GM19035 (cell line): ENCODE data around the gene KCNK7.
"Not testable (repeated sequence)": the region's sequence is repeated elsewhere in the genome, so short reads cannot be mapped to it uniquely, and the experiment has no call there.

ENCODE experiments used
- ATAC-seq: cut with Tn5 transposase; IDR thresholded peaks from one replicate; pipeline ENCODE4 v1.9.1; 2021; ENCODE audit not compliant: unreplicated experiment

KCNK7 gene

DNA sequence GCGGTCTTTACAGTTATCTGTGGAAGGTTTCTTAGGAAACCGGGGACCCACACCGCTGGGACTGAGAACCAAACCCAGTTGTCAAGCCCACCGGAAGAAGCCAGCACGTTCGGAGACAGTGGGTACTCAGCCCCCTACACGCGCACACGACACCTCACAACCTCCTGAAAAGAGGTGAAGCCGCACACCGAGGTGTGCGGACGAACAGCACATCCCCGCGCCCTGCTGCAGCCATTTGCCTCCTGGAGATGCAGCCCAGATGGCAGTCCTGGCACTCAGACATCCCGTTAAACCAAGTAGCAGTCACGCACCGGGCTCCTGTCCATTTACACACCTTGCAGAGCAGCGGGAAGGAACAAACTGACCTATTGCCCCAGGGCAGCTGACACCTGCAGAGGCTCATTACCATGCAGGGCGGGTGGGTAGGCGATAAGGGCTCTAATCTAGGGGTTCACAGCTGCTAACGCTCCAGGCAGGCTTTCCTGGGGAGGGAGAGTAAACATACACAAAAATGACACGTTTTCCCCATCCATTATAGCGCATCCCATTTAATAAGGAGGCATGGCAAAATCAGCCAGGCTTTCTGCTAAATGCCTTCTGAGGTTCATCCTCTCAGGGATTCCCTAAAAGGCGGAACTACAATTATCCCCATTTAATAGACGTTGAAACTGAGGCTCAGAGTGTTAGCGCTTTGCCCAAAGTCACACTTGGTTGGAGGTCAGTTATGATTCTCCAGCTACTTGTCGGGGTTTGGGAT lies 20.6 kb downstream of the KCNK7 start:
- no peak for ATAC-seq

DNA sequence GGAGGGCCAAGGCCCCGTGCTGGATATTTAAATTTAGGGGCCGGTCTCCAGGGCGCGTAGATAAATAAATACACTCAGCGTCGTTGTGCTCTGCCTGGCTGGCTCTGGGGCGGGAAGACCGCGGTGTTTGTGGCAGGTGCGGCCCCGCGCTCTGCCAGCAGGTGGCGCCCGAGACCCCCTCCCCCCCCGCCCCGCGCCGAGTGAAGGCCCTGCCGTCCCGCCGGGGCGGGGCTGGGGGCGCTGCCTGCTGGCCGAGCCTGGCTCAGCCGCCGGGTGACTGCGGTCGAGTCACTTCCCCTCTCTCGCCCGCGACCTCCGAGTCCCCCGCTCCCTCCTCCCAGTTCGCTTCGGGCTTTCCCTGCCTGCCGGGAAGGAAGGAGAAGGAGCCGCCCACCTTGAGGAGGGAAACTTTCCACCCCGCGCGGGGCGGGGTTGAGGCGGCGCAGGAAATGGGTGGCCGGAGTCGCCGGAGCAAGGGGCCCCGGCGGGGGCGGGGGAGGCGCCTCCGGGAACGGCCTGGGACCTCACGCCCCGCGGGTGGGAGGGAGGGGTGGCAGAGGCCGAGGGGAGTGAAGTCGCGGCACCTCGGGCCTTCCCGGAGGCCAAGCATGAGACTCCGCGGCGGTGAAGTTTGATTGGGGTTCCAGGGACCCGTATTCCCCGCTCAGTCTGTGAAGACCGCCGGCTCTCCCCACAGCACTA lies 21.3 kb downstream of the KCNK7 start:
- ATAC-seq, result peak; percentile 24

GRCh38 chr11:65573391-65574079 lies 22.1 kb downstream of the KCNK7 start:
- ATAC-seq, result no peak

DNA sequence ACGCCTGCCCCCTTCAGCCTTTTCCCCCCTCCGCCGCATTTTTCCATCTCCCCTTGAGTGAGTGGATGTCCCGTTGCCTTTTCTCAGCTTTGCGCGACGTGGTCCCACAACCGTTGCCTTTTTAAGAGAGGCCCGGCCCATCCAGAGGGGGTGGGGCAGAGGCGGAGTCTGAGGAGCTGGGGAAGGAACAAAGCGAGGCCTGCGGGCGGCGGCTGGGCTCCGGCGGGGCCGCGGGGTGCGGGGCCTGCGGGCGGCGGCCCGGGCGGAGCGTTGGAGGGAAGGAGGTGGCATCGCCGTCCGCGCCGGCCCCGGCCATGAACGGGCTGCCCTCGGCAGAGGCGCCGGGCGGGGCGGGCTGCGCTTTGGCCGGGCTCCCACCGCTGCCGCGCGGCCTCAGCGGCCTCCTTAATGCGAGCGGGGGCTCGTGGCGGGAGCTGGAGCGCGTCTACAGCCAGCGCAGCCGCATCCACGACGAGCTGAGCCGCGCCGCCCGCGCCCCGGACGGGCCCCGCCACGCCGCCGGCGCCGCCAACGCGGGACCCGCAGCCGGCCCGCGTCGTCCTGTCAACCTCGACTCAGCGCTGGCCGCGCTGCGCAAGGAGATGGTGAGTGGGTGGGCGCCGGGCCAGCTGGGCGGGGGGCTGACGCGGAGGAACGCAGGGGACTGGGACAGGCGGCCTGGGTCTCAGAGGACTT lies 23.1 kb downstream of the KCNK7 start, which contains the start of gene FAM89B:
Gene FAM89B (plus strand): TSS at position 183 of the 696 bp plus-strand sequence. CDS start 132 bp downstream, at position 315.
- ATAC-seq, result no peak

GRCh38 chr11:65571940-65572339 lies 23.7 kb downstream of the KCNK7 start:
- ATAC-seq, result no peak

GRCh38 chr11:65571420-65571819 lies 24.2 kb downstream of the KCNK7 start:
- ATAC-seq, result no peak

- ATAC-seq, result peak; percentile 63
Measured at GRCh38 chr11:65569973-65570918, 25.4 kb downstream of the KCNK7 start, which contains the start of gene ZNRD2. Gene ZNRD2 (plus strand): TSS chr11:65570477. CDS start chr11:65570492, 15 bp downstream.

DNA sequence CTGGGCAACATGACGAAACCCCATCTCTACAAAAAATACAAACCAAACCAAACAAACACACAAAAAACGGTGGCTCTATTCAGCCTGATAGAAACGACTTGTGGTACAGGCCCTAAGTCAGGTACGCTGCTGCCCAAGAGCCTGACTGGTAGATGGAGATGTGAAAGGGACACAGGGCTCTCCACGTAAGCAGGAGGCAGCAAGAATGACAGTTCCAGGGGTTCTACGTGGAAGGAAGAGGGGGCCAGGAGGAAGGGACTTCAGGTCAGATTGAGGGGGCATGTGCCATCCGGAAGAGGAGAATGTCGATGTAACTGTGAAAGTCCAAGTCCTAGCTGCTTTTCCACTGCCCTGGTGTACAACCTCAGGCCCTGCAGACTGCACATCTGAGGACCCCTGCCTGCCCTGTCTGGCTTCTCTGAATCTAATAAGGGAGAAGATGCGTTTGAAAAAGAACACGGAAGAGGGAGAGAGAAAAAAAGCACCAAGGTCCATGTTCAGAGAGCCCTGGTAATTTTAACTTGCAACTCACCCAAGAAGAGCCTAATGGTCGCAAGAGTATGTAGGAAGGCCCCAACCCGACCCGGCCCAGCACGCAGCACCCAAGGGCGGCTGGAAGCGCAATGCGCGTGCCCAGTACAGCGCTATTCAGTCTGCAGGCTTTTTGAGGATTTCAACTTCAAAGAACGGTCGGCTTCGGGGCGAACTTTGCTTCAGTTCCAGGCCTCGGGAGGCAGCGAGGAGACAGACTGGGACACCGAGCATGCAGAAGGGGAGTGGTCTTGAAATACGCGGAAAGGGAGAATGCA lies 26.2 kb downstream of the KCNK7 start:
- ATAC-seq, result no peak

DNA sequence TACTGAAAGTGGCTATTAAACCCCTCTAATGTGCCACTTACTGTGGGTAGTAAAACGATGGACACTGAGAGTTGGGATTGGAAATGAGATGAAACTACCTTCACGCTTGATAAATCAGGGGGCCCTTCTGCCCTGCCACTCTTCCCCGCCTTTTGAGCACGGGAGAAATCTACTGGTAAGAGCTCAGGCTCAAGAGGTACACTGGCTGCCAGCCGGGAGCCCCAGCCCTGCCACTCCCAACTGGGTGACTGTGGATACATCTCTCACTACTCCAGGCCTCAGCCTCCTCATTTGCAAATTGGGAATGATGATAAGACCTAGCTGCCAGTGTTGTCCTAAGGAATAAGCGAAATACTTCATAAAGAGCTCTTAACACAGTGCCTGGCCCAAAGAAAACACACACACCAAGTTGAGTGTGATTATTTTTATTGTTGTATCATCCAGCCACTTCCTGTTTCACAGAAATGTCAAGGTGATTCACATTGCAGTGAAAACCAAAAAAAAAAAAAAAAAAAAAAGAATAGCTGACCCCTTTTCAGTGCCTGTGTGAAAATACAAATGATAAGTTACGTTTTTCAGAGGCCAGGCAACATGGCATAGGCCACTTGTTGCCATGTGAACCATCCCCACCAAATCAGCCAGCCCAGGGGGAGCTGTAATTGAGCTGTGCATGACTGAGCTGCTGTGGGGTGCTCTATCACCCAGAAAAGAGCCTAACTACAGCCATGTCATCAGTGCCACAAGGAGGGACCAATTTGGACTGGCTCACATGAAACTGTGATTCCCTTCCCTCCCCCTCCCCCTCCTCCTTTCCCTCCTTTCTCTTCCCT lies 29.8 kb downstream of the KCNK7 start:
- ATAC-seq, result no peak

- ATAC-seq, result not testable (repeated sequence)
Measured at GRCh38 chr11:65564879-65565559, 30.6 kb downstream of the KCNK7 start.

DNA sequence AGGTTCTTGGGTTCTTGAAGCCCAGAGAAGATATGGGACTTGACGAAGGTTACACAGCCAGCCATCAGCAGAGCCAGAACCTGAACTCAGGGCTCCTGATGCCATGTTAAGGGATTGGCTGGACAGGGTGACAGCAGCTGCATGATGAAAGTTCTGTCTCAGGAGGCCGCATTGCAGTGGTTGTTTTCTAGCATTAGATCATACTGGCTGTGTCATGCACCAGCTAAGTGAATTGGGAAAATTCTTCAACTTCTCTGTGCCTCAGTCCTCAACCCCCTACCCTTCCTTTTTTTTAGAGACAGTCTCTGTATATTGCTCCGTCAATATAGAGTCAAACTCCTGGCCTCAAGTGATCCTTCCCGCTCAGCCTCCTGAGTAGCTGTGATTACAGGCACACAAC lies 32.0 kb downstream of the KCNK7 start:
- ATAC-seq, result no peak

- ATAC-seq, result no peak
Measured at GRCh38 chr11:65562788-65563187, 32.8 kb downstream of the KCNK7 start.

- no peak for ATAC-seq
Measured at GRCh38 chr11:65562020-65562419, 33.6 kb downstream of the KCNK7 start.

DNA sequence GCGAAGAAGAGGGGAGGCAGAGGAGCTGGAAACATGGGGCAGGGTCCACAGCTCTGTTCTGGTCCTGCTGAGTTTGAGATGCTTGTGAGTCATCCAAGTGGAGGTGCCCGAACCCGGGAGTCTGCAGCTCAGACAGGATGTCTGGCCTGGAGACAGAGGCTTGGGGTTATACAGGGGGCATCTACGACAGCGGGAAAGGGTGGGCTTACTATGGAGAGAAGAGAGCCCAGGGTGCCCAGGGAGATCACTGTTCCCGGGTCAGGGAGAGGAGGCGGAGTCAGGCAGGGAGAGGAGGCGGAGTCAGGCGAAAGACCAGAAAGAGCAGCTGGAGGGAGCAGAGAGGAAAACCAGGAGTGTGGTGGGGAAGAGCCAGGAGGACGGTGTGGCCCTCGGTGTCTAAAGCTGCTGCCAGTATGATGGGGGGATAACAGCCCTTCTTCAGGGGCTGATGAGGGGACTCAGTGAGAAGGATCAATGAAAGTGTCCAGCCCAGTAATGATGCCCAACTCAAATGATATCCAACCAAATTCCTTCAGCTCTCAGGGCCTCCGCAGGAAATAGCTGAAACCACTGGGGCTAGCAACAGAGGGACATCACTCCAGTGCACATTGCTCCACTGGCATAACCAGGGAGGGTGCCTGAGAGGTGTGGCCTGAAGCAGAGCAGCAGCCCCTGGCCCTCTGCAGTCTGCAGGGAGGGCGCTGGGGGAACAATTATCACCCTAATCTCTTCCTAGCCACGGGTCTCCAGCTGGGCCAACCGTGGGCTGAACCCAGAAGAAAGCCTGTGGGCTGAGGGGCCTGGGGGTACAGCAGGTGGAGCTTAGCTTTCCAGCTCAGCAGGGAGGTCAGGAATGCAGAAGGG lies 34.8 kb downstream of the KCNK7 start:
- no peak for ATAC-seq

GRCh38 chr11:65559951-65560537 lies 35.6 kb downstream of the KCNK7 start:
- ATAC-seq, result no peak

DNA sequence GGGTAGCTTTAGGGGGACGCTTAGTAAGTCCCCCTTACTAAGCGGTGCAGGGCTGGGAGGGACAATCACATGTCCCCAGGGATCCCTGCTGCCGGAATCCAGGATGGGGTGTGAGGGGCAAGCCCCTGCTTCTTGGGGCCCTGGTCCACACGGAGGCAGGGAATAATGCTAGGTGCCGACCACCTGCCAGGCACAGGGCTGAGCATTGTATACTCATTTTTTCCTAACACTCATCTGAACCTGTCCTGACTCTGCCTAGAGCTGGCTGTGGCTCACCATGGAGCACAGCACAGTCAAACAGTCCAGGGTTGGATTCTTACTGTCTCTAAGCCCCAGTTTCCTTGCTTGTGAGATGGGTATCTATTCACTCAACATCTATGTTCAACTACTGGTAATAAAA lies 36.1 kb downstream of the KCNK7 start:
- ATAC-seq, result no peak
